NCI-H1694 (cell line): ENCODE results near the gene GMDS.

Experiments used
- DNase-seq: peaks from one replicate; lab custom pipeline; 2025; lab: John Stamatoyannopoulos, UW

The GMDS gene

GRCh38 chr6:1832844-1833787, 412.3 kb downstream of the GMDS start:
- DNase-seq = no peak

DNA sequence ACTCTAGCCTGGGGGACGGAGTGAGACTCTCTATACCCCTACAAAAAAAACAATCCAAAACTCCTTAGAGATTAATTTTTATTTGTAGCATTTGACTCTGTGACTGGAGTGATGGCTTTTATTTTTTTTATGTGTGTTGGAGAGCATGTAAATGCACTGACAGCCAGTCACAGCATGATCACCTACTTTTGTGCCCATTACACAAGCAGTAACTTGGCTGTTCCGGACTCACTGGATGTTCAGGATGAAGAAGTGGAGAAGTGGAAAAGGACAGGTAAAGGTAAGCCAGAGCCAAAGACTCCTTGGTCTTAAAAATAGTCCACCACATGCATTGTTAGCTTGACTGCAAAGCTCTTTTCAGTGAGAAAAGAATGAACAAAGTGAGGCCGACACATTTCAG, 413.0 kb downstream of the GMDS start:
- DNase-seq = no peak

DNA sequence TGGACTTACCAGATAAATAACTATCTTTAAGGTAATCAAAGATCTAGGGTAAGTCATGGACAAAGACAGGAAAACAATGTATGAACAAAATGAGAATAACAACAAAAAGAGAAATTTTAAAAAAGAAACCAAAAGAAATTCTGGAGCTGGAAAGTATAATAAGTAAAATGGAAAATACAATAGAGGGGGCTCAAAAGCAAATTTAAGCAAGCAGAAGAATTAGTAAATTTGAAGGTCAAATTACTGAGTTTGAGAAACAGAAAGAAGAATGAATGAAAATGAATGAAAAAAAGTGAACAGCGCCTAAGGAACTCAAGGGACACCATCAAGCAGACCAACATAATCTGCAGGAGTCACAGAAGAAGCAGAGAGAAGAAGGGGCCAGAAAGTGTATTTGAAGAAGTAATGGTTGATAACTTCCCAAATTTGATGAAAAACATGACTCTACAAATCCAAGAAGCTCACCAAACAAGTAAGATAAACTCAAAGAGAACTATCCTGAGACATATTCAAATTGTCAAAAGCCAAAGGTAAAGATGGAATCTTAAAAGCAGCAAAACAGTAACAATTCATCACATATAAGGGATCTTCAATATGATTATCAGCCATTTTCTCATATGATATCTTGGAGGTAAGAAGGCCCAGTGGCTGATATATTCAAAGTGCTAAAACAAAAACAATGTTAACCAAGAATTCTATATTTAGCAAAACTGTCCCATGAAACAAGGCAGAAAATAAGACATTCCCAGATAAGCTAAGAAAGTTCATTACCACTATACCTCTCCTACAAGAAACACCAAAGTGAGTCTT, 417.2 kb downstream of the GMDS start:
- no peak for DNase-seq

DNA sequence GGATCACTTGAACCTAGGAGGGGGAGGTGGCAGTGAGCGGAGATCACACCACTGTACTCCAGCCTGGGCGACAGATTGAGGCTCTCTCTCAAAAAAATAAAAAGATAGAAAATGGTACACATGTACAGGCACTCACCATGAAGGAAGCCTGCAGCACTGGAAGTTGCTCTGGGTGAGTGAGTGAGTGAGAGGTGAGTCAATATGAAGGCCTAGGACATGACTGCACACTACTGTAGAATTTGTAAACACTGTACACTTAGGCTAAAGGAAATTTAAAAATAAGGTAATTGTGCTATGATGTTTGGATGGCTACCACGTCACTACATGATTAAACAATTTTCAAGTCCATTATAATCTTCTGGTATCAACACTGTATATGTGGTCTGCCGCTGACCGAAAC, 419.5 kb downstream of the GMDS start:
- DNase-seq = no peak

DNA sequence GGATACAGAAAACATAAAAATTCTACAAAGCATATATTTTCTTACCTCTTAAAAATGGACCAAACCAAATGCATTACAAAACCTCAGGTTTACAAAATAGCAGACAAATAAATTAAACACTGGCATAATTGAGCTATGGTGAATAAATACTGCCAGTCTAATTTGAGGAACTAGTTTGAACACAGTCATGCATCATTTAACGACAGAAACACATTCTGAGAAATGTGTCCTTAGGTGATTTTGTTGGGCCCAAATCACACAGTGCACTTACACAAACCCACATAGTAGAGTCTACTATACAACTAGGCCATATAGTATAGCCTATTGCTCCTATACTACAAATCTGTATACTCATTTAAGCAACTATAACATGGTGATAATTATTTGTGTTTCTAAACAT, 420.1 kb downstream of the GMDS start:
- no peak for DNase-seq

DNA sequence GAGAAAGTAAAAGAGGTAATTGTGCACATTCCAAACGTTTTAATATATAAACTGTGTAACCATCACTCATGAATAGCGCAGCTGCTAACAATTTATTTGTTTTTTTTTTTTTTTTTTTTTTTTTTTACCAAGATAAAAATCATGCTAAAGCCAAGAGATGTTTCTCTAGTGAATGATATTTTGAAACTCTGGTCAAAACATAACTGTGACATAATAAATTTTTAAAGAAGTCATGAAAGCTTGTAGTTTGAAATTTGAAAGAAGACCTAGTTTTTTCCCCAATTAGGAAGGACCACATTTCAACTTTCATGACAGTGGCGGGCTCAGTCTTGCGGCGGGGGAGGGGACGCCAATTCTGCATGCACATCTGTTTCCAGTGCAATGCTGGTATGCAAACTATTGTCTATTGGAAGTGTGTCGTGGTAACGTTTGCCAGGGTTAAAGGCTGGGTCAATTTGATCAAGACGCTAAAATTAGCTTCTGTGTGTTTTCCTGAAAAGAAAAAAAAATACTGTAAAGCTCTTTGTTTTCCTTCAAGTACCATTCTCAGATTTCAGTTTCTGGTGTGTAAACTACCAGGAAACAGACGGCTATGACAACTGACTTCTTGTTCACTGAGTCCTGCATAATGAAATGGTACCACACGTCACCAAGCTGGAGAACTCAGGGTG, 423.8 kb downstream of the GMDS start:
- DNase-seq = no peak

- DNase-seq = no peak
Measured at GRCh38 chr6:1821164-1821512, 424.3 kb downstream of the GMDS start.

GRCh38 chr6:1820714-1821113, 424.7 kb downstream of the GMDS start:
- no peak for DNase-seq

- DNase-seq = no peak
Measured at GRCh38 chr6:1820165-1820564, 425.2 kb downstream of the GMDS start.

- DNase-seq = no peak
Measured at GRCh38 chr6:1819007-1819406, 426.4 kb downstream of the GMDS start.

GRCh38 chr6:1817033-1817761, 428.2 kb downstream of the GMDS start:
- no peak for DNase-seq

DNA sequence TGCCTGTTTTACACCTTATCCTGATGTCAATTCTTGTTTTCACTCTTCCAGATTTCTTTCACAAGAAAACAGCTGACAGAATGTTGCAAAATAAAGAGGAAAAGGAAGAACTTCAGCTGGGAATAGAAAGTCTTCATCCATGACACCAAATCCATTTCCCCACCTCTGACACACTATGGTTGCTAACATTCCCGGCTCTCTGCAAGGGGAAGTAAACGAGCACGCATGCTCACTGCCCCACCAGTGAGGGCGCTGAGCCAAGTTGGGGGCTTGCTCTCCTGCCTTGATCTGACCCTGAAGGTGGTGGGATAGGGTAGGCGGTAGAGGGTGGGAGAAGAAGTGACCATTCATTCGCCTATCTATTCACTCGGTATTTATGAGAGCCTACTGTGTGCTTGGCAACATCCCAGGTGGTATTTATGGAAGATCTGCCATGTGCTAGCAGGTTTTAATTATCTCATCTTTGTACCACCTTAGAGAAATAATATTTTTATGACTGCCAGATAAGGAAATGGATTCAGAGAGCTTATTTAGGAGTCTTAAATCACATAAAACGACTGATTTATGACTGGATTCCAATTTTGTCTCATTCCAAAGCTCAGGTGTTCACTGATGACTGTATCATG, 429.5 kb downstream of the GMDS start:
- DNase-seq = no peak

DNA sequence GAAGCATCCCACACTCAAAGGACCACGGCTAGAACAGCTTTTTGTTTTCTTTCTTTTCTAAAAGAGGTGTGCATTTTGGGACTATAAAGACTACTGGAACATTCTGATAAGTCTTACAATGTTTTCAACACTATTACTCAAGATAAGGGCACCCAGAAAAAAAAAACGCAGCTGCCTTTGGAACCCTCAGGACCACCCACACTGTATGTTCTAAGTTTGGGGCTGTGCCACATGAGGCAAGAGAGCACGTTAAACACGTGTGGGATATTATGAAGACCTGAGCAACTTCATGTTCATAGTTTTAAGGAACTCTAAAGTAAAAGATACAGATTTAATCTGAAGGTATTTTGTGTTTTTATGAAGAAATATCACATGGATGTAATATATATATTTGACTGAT, 431.1 kb downstream of the GMDS start:
- DNase-seq = no peak

DNA sequence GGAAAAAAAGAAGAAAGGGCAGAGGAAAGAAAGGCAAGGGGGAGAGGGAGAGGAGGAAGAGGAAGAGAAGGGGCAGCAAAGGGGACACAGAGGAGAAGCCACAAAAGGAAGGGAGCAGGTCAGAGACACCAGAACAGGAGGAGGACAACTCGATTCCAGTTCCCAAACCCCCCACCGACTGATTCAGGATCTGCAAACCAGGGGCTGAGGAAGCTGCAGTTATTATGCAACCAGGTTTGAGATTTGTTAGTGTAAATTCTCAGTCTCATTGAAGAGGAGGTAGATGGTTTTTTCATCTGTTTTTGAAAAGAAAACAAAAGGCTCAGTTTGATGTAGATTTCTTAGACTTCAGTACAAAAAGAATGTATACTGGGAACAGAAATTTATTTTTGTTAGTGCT, 432.9 kb downstream of the GMDS start:
- no peak for DNase-seq

- no peak for DNase-seq
Measured at GRCh38 chr6:1812034-1812433, 433.4 kb downstream of the GMDS start.

DNA sequence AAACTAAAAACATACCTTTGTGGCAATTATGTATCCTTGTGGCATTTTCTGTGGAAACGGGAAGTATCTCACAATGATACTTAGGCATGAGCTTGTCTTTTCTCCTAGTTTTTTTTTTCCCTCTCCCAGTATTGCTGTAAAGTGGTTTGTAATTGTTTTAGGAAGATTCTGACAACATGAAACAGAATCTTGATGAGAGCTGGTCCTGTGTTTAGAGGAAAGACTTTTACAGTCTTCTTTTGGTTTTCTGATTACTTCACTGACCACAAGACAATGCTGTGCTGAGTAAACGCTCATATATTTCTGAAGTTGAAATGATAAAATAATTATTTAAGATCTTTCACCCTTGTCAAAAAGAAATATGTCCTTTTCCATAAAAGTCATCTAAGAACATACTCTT, 434.5 kb downstream of the GMDS start:
- no peak for DNase-seq

DNA sequence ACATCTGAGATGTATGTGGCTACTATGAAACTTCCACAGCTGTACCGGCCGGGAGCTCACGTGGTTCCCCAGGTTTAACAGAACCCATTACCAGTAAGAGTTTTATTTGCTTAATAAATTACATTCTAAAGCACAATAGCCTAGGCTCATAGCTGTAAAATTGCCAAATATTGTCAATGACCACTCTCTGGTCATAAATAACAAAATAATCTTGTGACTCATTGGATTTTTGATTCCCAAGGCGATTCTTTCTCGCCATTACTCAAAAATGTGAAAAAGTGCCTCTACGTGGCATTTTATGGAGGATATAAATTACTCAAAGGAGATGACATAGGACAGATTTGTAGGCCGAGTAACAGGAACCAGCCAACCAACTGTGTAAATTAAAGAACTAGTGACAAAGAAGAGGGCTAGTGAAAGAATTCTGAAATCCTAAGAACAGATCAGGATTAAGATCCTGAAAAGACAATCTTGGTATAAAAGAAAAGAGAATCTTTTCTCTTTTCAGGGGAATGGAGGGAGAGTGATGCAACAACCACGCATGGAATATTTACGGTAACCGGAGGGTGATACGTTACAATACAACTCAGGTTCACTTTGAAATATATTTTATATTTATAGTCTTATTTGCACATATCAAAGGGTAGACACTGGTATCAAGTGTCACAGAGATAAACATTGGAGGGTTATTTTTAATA, 436.0 kb downstream of the GMDS start:
- DNase-seq = no peak

- no peak for DNase-seq
Measured at GRCh38 chr6:1806935-1807334, 438.5 kb downstream of the GMDS start.

GRCh38 chr6:1802491-1803395, 442.7 kb downstream of the GMDS start:
- DNase-seq = no peak

DNA sequence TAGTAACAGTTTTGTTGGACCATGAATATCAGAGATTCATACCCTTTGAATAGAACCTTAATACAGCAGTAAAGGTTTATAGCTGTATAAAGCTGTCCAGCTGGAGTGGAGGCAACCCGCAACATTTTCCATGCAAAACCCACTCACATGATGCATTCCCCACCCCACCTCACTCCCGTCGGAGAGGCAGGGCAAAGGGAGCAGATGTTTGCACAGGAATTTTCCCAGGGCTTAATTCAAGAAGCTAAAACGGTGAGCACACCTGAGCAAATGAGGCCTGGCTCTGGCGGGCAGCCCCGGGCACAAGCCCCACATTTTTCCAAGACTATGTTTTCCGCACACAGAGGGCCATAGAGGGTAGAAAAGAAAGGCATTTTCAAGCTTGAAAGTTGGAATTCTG, 444.0 kb downstream of the GMDS start:
- DNase-seq = no peak
